Keratinocyte (primary cell): ENCODE data around the gene NKD1. TPM values are rescaled to one million over a fixed set of nuclear protein-coding genes. Genes with fewer than 3 reads are reported as not detected.

Experiments used
- DNase-seq: peaks from one replicate; pipeline ENCODE4 v3.0.0-alpha.2; 2011; ENCODE audit warnings: low read depth, missing footprints, low spot score
- FAIRE-seq: peaks from 2 replicates; lab custom pipeline; 2011; peaks lifted over from hg19 to GRCh38; lab: Jason Lieb, UNC
- H2AFZ ChIP-seq: 2 replicates; pipeline ENCODE4 v1.6.0; 2012; ENCODE audit warnings: low read length, control low read depth, inconsistent platforms; ENCODE audit not compliant: control insufficient read depth
- H3K27ac ChIP-seq: 2 replicates; pipeline ENCODE4 v1.5.1; 2011; ENCODE audit warnings: low read length; ENCODE audit not compliant: control insufficient read depth, insufficient read depth
- H3K27me3 ChIP-seq: 3 replicates; pipeline ENCODE4 v1.6.0; 2011; ENCODE audit warnings: low read length; ENCODE audit not compliant: control insufficient read depth, insufficient read depth; ENCODE audit errors: extremely low read depth
- H3K36me3 ChIP-seq, 2 experiments: 2 replicates in 1 of 2; 3 replicates in 1 of 2; pipeline ENCODE4 v1.5.1; 2011; ENCODE audit warnings: low read length in 2 of 2, mild to moderate bottlenecking in 1 of 2; ENCODE audit not compliant: control insufficient read depth in 2 of 2, insufficient read depth in 2 of 2; ENCODE audit errors: extremely low read depth in 1 of 2
- H3K4me1 ChIP-seq: 3 replicates; pipeline ENCODE4 v1.5.1; 2011; ENCODE audit warnings: low read length; ENCODE audit not compliant: control insufficient read depth, insufficient read depth; ENCODE audit errors: extremely low read depth
- H3K4me2 ChIP-seq: 3 replicates; pipeline ENCODE4 v1.6.0; 2011; ENCODE audit warnings: low read depth, low read length; ENCODE audit not compliant: control insufficient read depth, insufficient read depth; ENCODE audit errors: extremely low read depth
- H3K4me3 ChIP-seq, 3 experiments: fragments of 200-600 bp in 1 of 3; sonication (generic) in 1 of 3; 2 replicates in 2 of 3; 3 replicates in 1 of 3; pipeline ENCODE4 v1.5.1; 2011 to 2016; ENCODE audit warnings: low read length in 3 of 3, mild to moderate bottlenecking in 3 of 3, control low read depth in 2 of 3, inconsistent platforms in 1 of 3, low read depth in 1 of 3, mixed read lengths in 1 of 3, mixed run types in 1 of 3, moderate library complexity in 1 of 3; ENCODE audit not compliant: control insufficient read depth in 2 of 3, insufficient read depth in 2 of 3; ENCODE audit errors: extremely low read depth in 1 of 3
- H3K79me2 ChIP-seq: 2 replicates; pipeline ENCODE4 v1.6.0; 2012; ENCODE audit warnings: low read length; ENCODE audit not compliant: control insufficient read depth, insufficient read depth
- H3K9ac ChIP-seq: 3 replicates; pipeline ENCODE4 v1.6.0; 2011; ENCODE audit warnings: low read length; ENCODE audit not compliant: control insufficient read depth, insufficient read depth; ENCODE audit errors: extremely low read depth
- H3K9me1 ChIP-seq: 3 replicates; pipeline ENCODE4 v1.6.0; 2011; ENCODE audit warnings: low read length; ENCODE audit not compliant: control insufficient read depth, insufficient read depth; ENCODE audit errors: extremely low read depth
- H3K9me3 ChIP-seq: 2 replicates; pipeline ENCODE4 v1.5.1; 2012; ENCODE audit warnings: low read depth, low read length; ENCODE audit not compliant: control insufficient read depth
- H4K20me1 ChIP-seq: 3 replicates; pipeline ENCODE4 v1.6.0; 2011; ENCODE audit warnings: low read length; ENCODE audit not compliant: control insufficient read depth, insufficient read depth; ENCODE audit errors: extremely low read depth
- CTCF ChIP-seq, 3 experiments: IDR thresholded peaks in 1 of 3; conservative IDR thresholded peaks in 1 of 3; optimal IDR thresholded peaks in 1 of 3; 2 replicates in 2 of 3; 3 replicates in 1 of 3; pipeline versions ENCODE3 to v1.5.1; 2011; ENCODE audit warnings: low read length in 3 of 3, mild to moderate bottlenecking in 3 of 3, moderate library complexity in 2 of 3, control low read depth in 1 of 3, inconsistent platforms in 1 of 3; ENCODE audit not compliant: insufficient read depth in 2 of 3; ENCODE audit errors: extremely low read depth in 1 of 3
- dilution Hi-C: fragments of 300-500 bp; cut with MboI; formaldehyde crosslinking; loops from one replicate; pipeline ENCODE4 v1.7.0; 2020; ENCODE audit warnings: low sequenced_read_pairs; ENCODE audit not compliant: extremely low pct_ligation_motif_present
- polyA minus RNA-seq, 3 experiments: library from RNA; depleted of rRNA, polyadenylated mRNA; stranded (reverse); fragments of >200 nt; gene quantifications; 1 replicate in 1 of 3; 2 replicates in 1 of 3; 3 replicates in 1 of 3; pipeline ENCODE4 v1.2.3, GENCODE V29; 2011
- polyA plus RNA-seq, 5 experiments: library from polyadenylated mRNA; depleted of rRNA in 3 of 5; stranded (reverse) in 3 of 5; stranded (forward) in 1 of 5; unstranded in 1 of 5; fragments of >200 nt; gene quantifications; 1 replicate in 1 of 5; 2 replicates in 3 of 5; 3 replicates in 1 of 5; pipeline versions ENCODE4 v1.2.1 to v1.2.3, GENCODE V29; 2011 to 2012; ENCODE audit warnings: missing spikeins in 2 of 5, low read depth in 1 of 5, low replicate concordance in 1 of 5

NKD1 gene
- 0.54 to 0.62 TPM (median 0.57 TPM) in 3 replicates for polyA plus RNA-seq
- 0.01 TPM for polyA plus RNA-seq (2011; ENCODE audit: low read depth)
- 0.21 and 0.62 TPM in 2 replicates for polyA plus RNA-seq (2011; cell fraction: cytosol; rRNA removed)
- 0.56 and 0.65 TPM in 2 replicates for polyA plus RNA-seq (2011; cell fraction: nucleus; rRNA removed)
- polyA plus RNA-seq (2012; ENCODE audit: low replicate concordance), result 0.16 and 0.26 TPM in 2 replicates
- 0.46 to 2.2 TPM (median 0.51 TPM) in 3 replicates for polyA minus RNA-seq
- polyA minus RNA-seq (2011; cell fraction: cytosol; rRNA and poly(A)+ RNA removed), result 0.38 TPM
- polyA minus RNA-seq (2011; cell fraction: nucleus; rRNA and poly(A)+ RNA removed), result 0.42 and 0.70 TPM in 2 replicates

GRCh38 chr16:50548125-50548908 is at the start of gene NKD1:
NKD1 (plus strand) TSS chr16:50548396; CDS start chr16:50548554, 158 bp downstream.
- Histone ChIP-seq H3K9me3 (no peaks in the 10 kb centered on the region), H3K36me3 (no peaks in the 10 kb centered on the region), H2AFZ (peak within 1 kb of the TSS; percentile 80), H3K9ac (peak within 1 kb of the TSS; percentile 52), H3K4me3 (peak within 1 kb of the TSS; percentile 51 to 70 (median 61)), H3K79me2 (no peaks in the 10 kb centered on the region), H4K20me1 (no peaks in the 10 kb centered on the region), H3K27me3 (peaks cover 9% of the 10 kb centered on the region), H3K27ac (no peak within 1 kb of the TSS), H3K4me2 (peak within 1 kb of the TSS; percentile 79), H3K9me1 (no peaks in the 10 kb centered on the region), H3K4me1 (no peaks in the 10 kb centered on the region)
- FAIRE-seq (no peak), DNase-seq (no peak)
- dilution Hi-C loops, result no loop called here
- TF ChIP-seq CTCF (optimal IDR thresholded peaks at IDR 0.05 in 1 of 3, IDR thresholded peaks at IDR 0.05 in 1 of 3, conservative IDR thresholded peaks at IDR 0.05 in 1 of 3; ENCODE audit: extremely low read depth in 1 of 3, insufficient read depth in 2 of 3, low read length in 3 of 3), result no peak

- H3K27me3 ChIP-seq, result no peaks in the 10 kb centered on the region
- no peaks in the 10 kb centered on the region for H3K4me1 ChIP-seq
- no peaks in the 10 kb centered on the region for H3K36me3 ChIP-seq
- FAIRE-seq, result no peak
- DNase-seq, result no peak
- H3K9me3 ChIP-seq, result no peaks in the 10 kb centered on the region
- no peak overlapping the region for H2AFZ ChIP-seq
- H3K9me1 ChIP-seq, result no peaks in the 10 kb centered on the region
- no peak for TF ChIP-seq CTCF (optimal IDR thresholded peaks at IDR 0.05 in 1 of 3, IDR thresholded peaks at IDR 0.05 in 1 of 3, conservative IDR thresholded peaks at IDR 0.05 in 1 of 3; ENCODE audit: extremely low read depth in 1 of 3, insufficient read depth in 2 of 3, low read length in 3 of 3)
- dilution Hi-C loops, result no loop called here
- no peak overlapping the region for H3K4me3 ChIP-seq
- no peak overlapping the region for H3K9ac ChIP-seq
- H3K79me2 ChIP-seq, result no peaks in the 10 kb centered on the region
- no peaks in the 10 kb centered on the region for H4K20me1 ChIP-seq
- no peak overlapping the region for H3K27ac ChIP-seq
- no peak overlapping the region for H3K4me2 ChIP-seq
Observed at GRCh38 chr16:50498431-50499155, 49.6 kb upstream of the NKD1 start.
